IMR-90 (cell line): ENCODE results near the gene SLTM.
"Not testable (repeated sequence)": the region's sequence is repeated elsewhere in the genome, so short reads cannot be mapped to it uniquely, and the experiment has no call there.

ENCODE experiments used
- BHLHE40 ChIP-seq: fragments of 150-350 bp; IDR thresholded peaks from 2 replicates; pipeline ENCODE4 v1.6.1; 2016; ENCODE audit warnings: mild to moderate bottlenecking, low read depth, low read length
- CEBPB ChIP-seq: IDR thresholded peaks from 2 replicates; pipeline ENCODE4 v1.6.1; 2012; ENCODE audit warnings: low read depth, low read length, improper control_type of control experiment
- ELK1 ChIP-seq: fragments of 150-350 bp; IDR thresholded peaks from 2 replicates; pipeline ENCODE4 v1.6.1; 2016; ENCODE audit warnings: low read depth, mild to moderate bottlenecking, low read length, moderate library complexity, borderline replicate concordance
- FOS ChIP-seq: fragments of 150-350 bp; IDR thresholded peaks from 2 replicates; pipeline ENCODE4 v1.6.1; 2016; ENCODE audit warnings: low read depth, low read length
- MAFK ChIP-seq: IDR thresholded peaks from 2 replicates; pipeline ENCODE4 v1.6.1; 2012; ENCODE audit warnings: low read depth, low read length, improper control_type of control experiment
- MAZ ChIP-seq: IDR thresholded peaks from 2 replicates; pipeline ENCODE4 v1.6.1; 2012; ENCODE audit warnings: low read depth, mild to moderate bottlenecking, low read length, improper control_type of control experiment, moderate library complexity, borderline replicate concordance
- MXI1 ChIP-seq: IDR thresholded peaks from 2 replicates; pipeline ENCODE4 v1.6.1; 2012; ENCODE audit warnings: low read depth, mild to moderate bottlenecking, low read length, moderate library complexity, borderline replicate concordance
- POLR2A ChIP-seq: IDR thresholded peaks from 2 replicates; pipeline ENCODE4 v1.6.1; 2012; ENCODE audit warnings: mild to moderate bottlenecking, low read depth, low read length
- RAD21 ChIP-seq: IDR thresholded peaks from 2 replicates; pipeline ENCODE4 v1.6.1; 2012; ENCODE audit warnings: low read length, improper control_type of control experiment
- RCOR1 ChIP-seq: IDR thresholded peaks from 2 replicates; pipeline ENCODE4 v1.6.1; 2012; ENCODE audit warnings: mild to moderate bottlenecking, low read length, improper control_type of control experiment; ENCODE audit not compliant: insufficient replicate concordance
- TF ChIP-seq, protein P1 (sequence below): conservative IDR thresholded peaks from 2 replicates; pipeline ENCODE4 v1.5.1; 2012; ENCODE audit warnings: mild to moderate bottlenecking, low read depth, low read length, improper control_type of control experiment

DNA sequence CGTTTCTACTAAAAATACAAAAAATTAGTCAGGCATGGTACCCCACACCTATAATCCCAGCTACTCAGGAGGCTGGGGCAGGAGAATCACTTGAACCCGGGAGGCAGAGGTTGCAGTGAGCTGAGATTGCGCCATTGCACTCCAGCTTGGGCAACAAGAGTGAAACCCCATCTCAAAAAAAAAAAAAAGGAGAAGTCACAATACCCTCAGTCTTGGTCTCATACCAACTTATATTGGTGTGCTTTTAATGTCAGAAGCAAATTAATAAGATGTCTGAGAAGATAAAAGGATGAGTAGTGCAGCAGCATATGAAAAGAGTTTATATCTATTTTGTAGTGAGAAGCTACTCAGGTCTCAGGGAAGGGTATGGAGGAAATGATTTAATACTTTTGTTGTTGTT is 49.6 kb downstream of the SLTM start:
- TF ChIP-seq, protein P1, sequence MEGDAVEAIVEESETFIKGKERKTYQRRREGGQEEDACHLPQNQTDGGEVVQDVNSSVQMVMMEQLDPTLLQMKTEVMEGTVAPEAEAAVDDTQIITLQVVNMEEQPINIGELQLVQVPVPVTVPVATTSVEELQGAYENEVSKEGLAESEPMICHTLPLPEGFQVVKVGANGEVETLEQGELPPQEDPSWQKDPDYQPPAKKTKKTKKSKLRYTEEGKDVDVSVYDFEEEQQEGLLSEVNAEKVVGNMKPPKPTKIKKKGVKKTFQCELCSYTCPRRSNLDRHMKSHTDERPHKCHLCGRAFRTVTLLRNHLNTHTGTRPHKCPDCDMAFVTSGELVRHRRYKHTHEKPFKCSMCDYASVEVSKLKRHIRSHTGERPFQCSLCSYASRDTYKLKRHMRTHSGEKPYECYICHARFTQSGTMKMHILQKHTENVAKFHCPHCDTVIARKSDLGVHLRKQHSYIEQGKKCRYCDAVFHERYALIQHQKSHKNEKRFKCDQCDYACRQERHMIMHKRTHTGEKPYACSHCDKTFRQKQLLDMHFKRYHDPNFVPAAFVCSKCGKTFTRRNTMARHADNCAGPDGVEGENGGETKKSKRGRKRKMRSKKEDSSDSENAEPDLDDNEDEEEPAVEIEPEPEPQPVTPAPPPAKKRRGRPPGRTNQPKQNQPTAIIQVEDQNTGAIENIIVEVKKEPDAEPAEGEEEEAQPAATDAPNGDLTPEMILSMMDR, result not testable (repeated sequence)
- TF ChIP-seq POLR2A, ELK1, CEBPB, MXI1, RCOR1, FOS, BHLHE40, RAD21, MAZ, MAFK: not testable (repeated sequence)
